HL-60/S4 treated with phorbol 12-myristate 13-acetate at 8.2 ng/mL for 4 days and 3 days (cell line): ENCODE results near the gene DPEP3.

Experiments used
- in situ Hi-C: fragments of 300-500 bp; cut with MboI; formaldehyde crosslinking; loops from 2 replicates; pipeline ENCODE4 v1.15.0; 2022; ENCODE audit warnings: low sequenced_read_pairs

The DPEP3 gene

GRCh38 chr16:67946128-67946569 is 34.1 kb downstream of the DPEP3 start:
- in situ Hi-C loops = no loop called here

- in situ Hi-C loops = no loop called here
Observed at GRCh38 chr16:67945392-67945933, 34.8 kb downstream of the DPEP3 start.

- in situ Hi-C loops = no loop called here
Observed at GRCh38 chr16:67944690-67945391, 35.5 kb downstream of the DPEP3 start.

GRCh38 chr16:67943619-67944504 is 36.4 kb downstream of the DPEP3 start, which contains the start of gene LCAT:
TSS of gene LCAT (minus strand) at chr16:67944120. CDS start at chr16:67944101, 19 bp downstream.
- in situ Hi-C loops = no loop called here

- in situ Hi-C loops = no loop called here
Observed at GRCh38 chr16:67943256-67943618, 37.1 kb downstream of the DPEP3 start.

- in situ Hi-C loops = no loop called here
Observed at GRCh38 chr16:67942510-67943255, 37.6 kb downstream of the DPEP3 start.

GRCh38 chr16:67942200-67942509 is 38.1 kb downstream of the DPEP3 start:
- in situ Hi-C loops = no loop called here

- in situ Hi-C loops = no loop called here
Observed at GRCh38 chr16:67941469-67942199, 38.7 kb downstream of the DPEP3 start.

GRCh38 chr16:67940446-67941089 is 39.7 kb downstream of the DPEP3 start:
- in situ Hi-C loops = no loop called here

GRCh38 chr16:67939507-67940445 is 40.5 kb downstream of the DPEP3 start:
- in situ Hi-C loops = loop anchor here (10.0 kb wide), 1 partner anchor 55 kb away; the partner anchor contains the start of gene NRN1L

GRCh38 chr16:67937713-67938112 is 42.6 kb downstream of the DPEP3 start:
- in situ Hi-C loops = loop anchor here (10.0 kb wide), 1 partner anchor 53 kb away; the partner anchor contains the start of gene NRN1L

- in situ Hi-C loops = loop anchor here (10.0 kb wide), 1 partner anchor 52 kb away; the partner anchor contains the start of gene NRN1L
Observed at GRCh38 chr16:67936880-67937605, 43.3 kb downstream of the DPEP3 start.

GRCh38 chr16:67936124-67936879 is 44.0 kb downstream of the DPEP3 start, which contains the start of gene PSMB10:
TSS of gene PSMB10 (minus strand) at chr16:67936850. CDS start at chr16:67936749, 101 bp downstream.
- in situ Hi-C loops = loop anchor here (10.0 kb wide), 1 partner anchor 52 kb away; the partner anchor contains the start of gene NRN1L

- in situ Hi-C loops = loop anchor here (10.0 kb wide), 1 partner anchor 51 kb away; the partner anchor contains the start of gene NRN1L
Observed at GRCh38 chr16:67935402-67936123, 44.7 kb downstream of the DPEP3 start.

- in situ Hi-C loops = loop anchor here (10.0 kb wide), 1 partner anchor 50 kb away; the partner anchor contains the start of gene NRN1L
Observed at GRCh38 chr16:67935101-67935401, 45.2 kb downstream of the DPEP3 start.
